ENCODE measurements around the gene CSRNP2. TPM values are rescaled to one million over a fixed set of nuclear protein-coding genes. Genes with fewer than 3 reads are reported as not detected.

CSRNP2 gene, protein sequence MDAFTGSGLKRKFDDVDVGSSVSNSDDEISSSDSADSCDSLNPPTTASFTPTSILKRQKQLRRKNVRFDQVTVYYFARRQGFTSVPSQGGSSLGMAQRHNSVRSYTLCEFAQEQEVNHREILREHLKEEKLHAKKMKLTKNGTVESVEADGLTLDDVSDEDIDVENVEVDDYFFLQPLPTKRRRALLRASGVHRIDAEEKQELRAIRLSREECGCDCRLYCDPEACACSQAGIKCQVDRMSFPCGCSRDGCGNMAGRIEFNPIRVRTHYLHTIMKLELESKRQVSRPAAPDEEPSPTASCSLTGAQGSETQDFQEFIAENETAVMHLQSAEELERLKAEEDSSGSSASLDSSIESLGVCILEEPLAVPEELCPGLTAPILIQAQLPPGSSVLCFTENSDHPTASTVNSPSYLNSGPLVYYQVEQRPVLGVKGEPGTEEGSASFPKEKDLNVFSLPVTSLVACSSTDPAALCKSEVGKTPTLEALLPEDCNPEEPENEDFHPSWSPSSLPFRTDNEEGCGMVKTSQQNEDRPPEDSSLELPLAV
- total RNA-seq (2014; rRNA removed; shearing (Covaris generic)), result 10.4 and 11.7 TPM in 2 replicates
- total RNA-seq (2022), result 28.6 and 30.1 TPM in 2 replicates
- Bru-seq, nascent RNA, result percentile 62 among the genes with signal in this experiment
- percentile 72 among the genes with signal in this experiment for BruChase-seq, experiment 1, labeled RNA remaining after a 6-hour chase
- BruChase-seq, experiment 2, labeled RNA remaining after a 2-hour chase, result percentile 81 among the genes with signal in this experiment
- long read RNA-seq, full-length matches to known transcripts, result 1 of 6 reads
- long read RNA-seq, partial matches to known transcripts, result 0 of 6 reads
- long read RNA-seq, other reads (novel, unspliced or antisense), result 5 of 6 reads

DNA sequence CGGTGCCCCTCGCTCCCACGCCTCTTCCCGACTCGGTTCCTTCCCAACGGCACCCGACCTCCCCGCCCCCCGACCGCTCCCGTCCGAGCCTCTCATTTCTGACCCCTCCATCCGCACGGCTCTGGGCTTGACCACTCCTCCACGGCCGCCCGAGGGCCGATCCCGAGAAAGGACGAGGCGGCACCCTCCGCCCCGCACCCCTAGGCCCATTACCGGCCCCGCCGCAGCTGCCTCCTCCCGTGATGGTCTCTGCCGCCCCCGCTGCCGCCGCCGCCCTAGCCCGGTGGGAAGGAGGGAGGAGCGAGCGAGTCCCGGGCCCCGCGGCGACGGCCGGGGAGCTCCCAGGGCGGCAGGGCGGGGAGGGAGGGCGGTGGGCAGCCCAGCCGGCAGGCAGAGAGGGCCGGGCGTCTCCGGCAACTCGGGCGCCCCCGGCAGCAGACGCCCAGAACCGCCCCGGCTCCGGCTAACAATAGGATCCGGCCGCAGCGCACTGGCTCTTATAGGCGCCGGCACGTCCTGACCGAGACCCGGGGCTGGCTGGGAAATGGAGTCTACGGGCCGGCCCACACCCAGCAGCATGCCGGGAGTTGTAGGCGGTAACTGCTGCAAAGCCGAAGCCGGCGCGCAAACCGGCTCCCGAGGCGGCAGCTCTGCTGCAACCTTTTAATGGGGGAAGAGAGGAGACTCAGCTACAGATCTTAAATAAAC lies at the start of gene CSRNP2:
Gene CSRNP2, minus strand, starts transcription at position 471 of the 708 bp plus-strand sequence. CDS start 7,035 bp downstream, outside the sequence.
- peak; percentile 95 for DNase-seq (ENCODE audit: low spot score)
- POLR2A ChIA-PET, result interaction anchor here (0.6 to 1.4 kb wide), 18 partner anchors 9 to 1580 kb away, joined by 3 to 9 read pairs (median 4); partner anchors contain the start of genes DAZAP2 and POU6F1
- peaks cover 17% of the 10 kb centered on the region; the same call in 1 of the 2 replicates for H3K79me2 ChIP-seq (ENCODE audit: insufficient read depth, low read depth, low read length)
- TF ChIP-seq, protein P1, sequence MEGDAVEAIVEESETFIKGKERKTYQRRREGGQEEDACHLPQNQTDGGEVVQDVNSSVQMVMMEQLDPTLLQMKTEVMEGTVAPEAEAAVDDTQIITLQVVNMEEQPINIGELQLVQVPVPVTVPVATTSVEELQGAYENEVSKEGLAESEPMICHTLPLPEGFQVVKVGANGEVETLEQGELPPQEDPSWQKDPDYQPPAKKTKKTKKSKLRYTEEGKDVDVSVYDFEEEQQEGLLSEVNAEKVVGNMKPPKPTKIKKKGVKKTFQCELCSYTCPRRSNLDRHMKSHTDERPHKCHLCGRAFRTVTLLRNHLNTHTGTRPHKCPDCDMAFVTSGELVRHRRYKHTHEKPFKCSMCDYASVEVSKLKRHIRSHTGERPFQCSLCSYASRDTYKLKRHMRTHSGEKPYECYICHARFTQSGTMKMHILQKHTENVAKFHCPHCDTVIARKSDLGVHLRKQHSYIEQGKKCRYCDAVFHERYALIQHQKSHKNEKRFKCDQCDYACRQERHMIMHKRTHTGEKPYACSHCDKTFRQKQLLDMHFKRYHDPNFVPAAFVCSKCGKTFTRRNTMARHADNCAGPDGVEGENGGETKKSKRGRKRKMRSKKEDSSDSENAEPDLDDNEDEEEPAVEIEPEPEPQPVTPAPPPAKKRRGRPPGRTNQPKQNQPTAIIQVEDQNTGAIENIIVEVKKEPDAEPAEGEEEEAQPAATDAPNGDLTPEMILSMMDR (conservative IDR thresholded peaks at IDR 0.05; ENCODE audit: low read length), result 0 out of 2 replicates have a peak, but pooled peaks have one; percentile 24
- no peak for TF ChIP-seq EZH2phosphoT487 (IDR thresholded peaks at IDR 0.05; ENCODE audit: borderline replicate concordance, low read depth, low read length)
- no peaks in the 10 kb centered on the region; the same call in 1 of the 2 replicates for H3K36me3 ChIP-seq (ENCODE audit: insufficient read depth, low read length)
- CTCF ChIA-PET (ENCODE audit: unreplicated experiment), result interaction anchor here (0.9 kb wide), 1 partner anchor 18 kb away, joined by 3 read pairs; no protein-coding TSS in a partner anchor
- H2AFZ ChIP-seq (ENCODE audit: low read length), result peak within 1 kb of the TSS; percentile 70; the same call in 1 of the 2 replicates
- intact Hi-C loops (cut with micrococcal nuclease; ENCODE audit: unreplicated experiment), result loop anchor here (1.0 to 10.0 kb wide), 3 partner anchors 35 to 132 kb away; partner anchors contain the start of genes LETMD1 and POU6F1
- H3K27ac ChIP-seq (ENCODE audit: low read depth, low read length, poor library complexity, severe bottlenecking), result no peak within 1 kb of the TSS
- H3K9me2 ChIP-seq (ENCODE audit: insufficient read depth, low read length), result no peaks in the 10 kb centered on the region
- no peaks in the 10 kb centered on the region for H3K9me3 ChIP-seq (ENCODE audit: low read length)
- no peaks in the 10 kb centered on the region for H4K20me1 ChIP-seq (ENCODE audit: insufficient read depth, low read length)
- H3K4me2 ChIP-seq (ENCODE audit: low read length), result peak within 1 kb of the TSS; percentile 82
- H3K4me1 ChIP-seq (ENCODE audit: insufficient read depth, low read length, poor library complexity, severe bottlenecking), result peaks cover 23% of the 10 kb centered on the region
- BruUV-seq (replicated peaks), result no TSS peak
- peak within 1 kb of the TSS; percentile 90 for H3K4me3 ChIP-seq (ENCODE audit: low read depth, low read length, poor library complexity, severe bottlenecking)

DNA sequence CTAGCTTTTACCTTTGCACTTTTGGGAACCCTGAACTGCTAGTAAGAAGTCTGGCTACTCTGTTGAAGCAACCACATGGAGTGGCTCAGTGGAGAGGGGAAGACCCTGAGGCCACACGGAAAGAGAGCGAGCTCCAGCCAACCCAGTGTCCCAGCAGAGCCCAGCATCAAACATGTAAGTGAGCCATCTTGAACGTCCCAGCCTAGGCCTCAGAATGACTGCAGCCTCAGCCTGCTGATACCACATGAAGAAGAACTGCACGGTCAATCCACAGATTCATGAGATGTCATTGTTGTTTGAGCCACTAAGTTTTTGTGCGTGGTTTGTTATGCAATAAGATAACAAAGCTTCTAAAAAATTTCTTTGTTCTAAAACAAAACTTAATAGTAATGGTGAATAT lies 49.3 kb upstream of the CSRNP2 start:
- DNase-seq (ENCODE audit: low spot score), result no peak
- Histone ChIP-seq H3K27ac (ENCODE audit: low read depth, low read length, poor library complexity, severe bottlenecking) (no peak overlapping the region), H3K4me3 (ENCODE audit: low read depth, low read length, poor library complexity, severe bottlenecking) (no peak overlapping the region), H3K79me2 (ENCODE audit: insufficient read depth, low read depth, low read length) (no peaks in the 10 kb centered on the region), H3K36me3 (ENCODE audit: insufficient read depth, low read length) (no peaks in the 10 kb centered on the region), H4K20me1 (ENCODE audit: insufficient read depth, low read length) (0 out of 2 replicates have a peak, but pooled peaks cover 3% of the 10 kb centered on the region), H3K4me2 (ENCODE audit: low read length) (no peak overlapping the region), H3K9me3 (ENCODE audit: low read length) (no peaks in the 10 kb centered on the region), H3K9me2 (ENCODE audit: insufficient read depth, low read length) (no peaks in the 10 kb centered on the region), H2AFZ (ENCODE audit: low read length) (no peak overlapping the region), H3K4me1 (ENCODE audit: insufficient read depth, low read length, poor library complexity, severe bottlenecking) (no peaks in the 10 kb centered on the region)
- no peak for TF ChIP-seq EZH2phosphoT487 (IDR thresholded peaks at IDR 0.05; ENCODE audit: borderline replicate concordance, low read depth, low read length)
- intact Hi-C loops (cut with micrococcal nuclease; ENCODE audit: unreplicated experiment), result no loop called here
- no TSS peak for BruUV-seq (replicated peaks)
- CTCF ChIA-PET (ENCODE audit: unreplicated experiment), result no interaction called here
- POLR2A ChIA-PET, result interaction anchor here (0.6 to 0.7 kb wide), 2 partner anchors 44 to 1223 kb away, joined by 3 to 4 read pairs; no protein-coding TSS in a partner anchor

All from OCI-LY7 (cell line).